Heart left ventricle (tissue), 16 donors: ENCODE measurements around the gene HACD2. TPM values are rescaled to one million over a fixed set of nuclear protein-coding genes. Genes with fewer than 3 reads are reported as not detected.

Experiments
- ATAC-seq, 4 donors: fragments of 200-7000 bp; cut with Tn5 transposase; one replicate each; pipeline ENCODE4 v1.9.1; 2020 to 2022; ENCODE audit warnings: moderate library complexity in 4 of 4, mild to moderate bottlenecking in 3 of 4, moderate number of reproducible peaks in 1 of 4
- DNase-seq, 5 donors: peaks; one replicate each; pipeline ENCODE4 v3.0.0-alpha.2; 2020
- H3K27ac ChIP-seq, 12 donors: fragments of 200-600 bp; sonication (generic) in 4 of 12; one replicate each; pipeline versions ENCODE4 v1.5.0 to v1.8.0; 2016 to 2022; ENCODE audit warnings: mild to moderate bottlenecking in 2 of 12
- H3K27me3 ChIP-seq, 9 donors: fragments of 200-600 bp; sonication (generic) in 2 of 9; one replicate each; pipeline versions ENCODE4 v1.5.1 to v1.8.0; 2016 to 2022; ENCODE audit warnings: mild to moderate bottlenecking in 3 of 9
- H3K36me3 ChIP-seq, 9 donors: fragments of 200-600 bp; sonication (generic) in 2 of 9; one replicate each; pipeline versions ENCODE4 v1.5.0 to v1.8.0; 2018 to 2022; ENCODE audit warnings: mild to moderate bottlenecking in 2 of 9
- H3K4me1 ChIP-seq, 12 donors: fragments of 200-600 bp; sonication (generic) in 4 of 12; one replicate each; pipeline versions ENCODE4 v1.5.0 to v1.8.0; 2016 to 2022; ENCODE audit warnings: mild to moderate bottlenecking in 3 of 12
- H3K4me3 ChIP-seq, 12 donors: fragments of 200-600 bp; sonication (generic) in 4 of 12; one replicate each; pipeline versions ENCODE4 v1.5.0 to v1.8.0; 2017 to 2022; ENCODE audit warnings: mild to moderate bottlenecking in 9 of 12, moderate library complexity in 4 of 12
- H3K9me3 ChIP-seq, 12 donors: fragments of 200-600 bp; sonication (generic) in 4 of 12; one replicate each; pipeline versions ENCODE4 v1.5.0 to v1.8.0; 2016 to 2022; ENCODE audit warnings: mild to moderate bottlenecking in 1 of 12
- CTCF ChIP-seq, 12 donors: fragments of 200-600 bp; sonication (generic) in 4 of 12; IDR thresholded peaks; one replicate each; pipeline versions ENCODE4 v1.5.0 to v1.8.0; 2018 to 2022; ENCODE audit warnings: antibody characterized with exemption in 12 of 12, mild to moderate bottlenecking in 5 of 12
- POLR2A ChIP-seq, 2 donors: fragments of 450-650 bp; IDR thresholded peaks; one replicate each; pipeline ENCODE4 v1.6.1; 2017; ENCODE audit warnings: antibody characterized with exemption in 2 of 2, mild to moderate bottlenecking in 2 of 2, moderate library complexity in 2 of 2
- WGBS, 4 donors: extraction: QIAGEN DNeasy Blood & Tissue Kit in 2 of 4; methylation state at CpG; one replicate each; pipeline versions ENCODE4 v1.1.5 to v1.1.7; 2013 to 2018; 5-methylcytosine and 5-hydroxymethylcytosine counted together
- intact Hi-C, 10 donors: fragments of 100-400 bp; cut with DNase I; formaldehyde crosslinking; loops; one replicate each; pipeline versions ENCODE4 v1.11.1 to v1.14.2; 2022
- polyA plus RNA-seq, 2 donors: library from polyadenylated mRNA; stranded (reverse); fragments of 200-250 nt; gene quantifications; one replicate each; pipeline ENCODE4 v1.2.3, GENCODE V29; 2013
- total RNA-seq, 9 donors: library from RNA; depleted of rRNA in 2 of 9; stranded (reverse); fragments of >200 nt in 2 of 9; fragmentation: NEBNext Ultra II Directional in 3 of 9; extraction: Animal tissue kit (Norgen Biotek cat#: 25700) in 3 of 9; gene quantifications; one replicate each; pipeline versions ENCODE4 v1.1.0 to v1.2.4, GENCODE V29; 2016 to 2023
- donor health status: ischemic (EF 13 %, LVEDD 7.1; RV severe dilation, severe dysfunction).
- donor health status: healthy with polysubstance abuse.
- donor health status: DM: no; HTN: yes; CAD: no.
- donor health status: DM: no; HTN: no; CAD: no.
- donor health status: ischemic (EF 25% LVEDD 6.9; RV normal size, moderate dysfunction).
- donor health status: ischemic (EF 25% LVEDD 5.7; RV mildly dilated, moderate dysfunction).
- donor health status: healthy.
- donor health status: DM: yes; HTN: yes; CAD: no.
- donor health status: ischemic (EF 35%, LVEDD 5.7; RV mildly dilated, moderate dysfunction).
- donor health status: nonischemic (EF 11% LVEDD 7.7; RV severe dilation, severe dysfunction).
- donor health status: DM: yes; HTN: yes; CAD: no.
- donor health status: PGD.
- donor health status: ischemic (EF 29% LVEDD 5.4; RV normal size, mild dysfunction).
- donor health status: nonischemic (EF 23%, LVEDD 6.1; RV moderate dilation, normal function).

Gene HACD2
- total and polyA plus RNA-seq, 11 donors = 5.6 to 23.3 (median 9.7) TPM

GRCh38 chr3:123503203-123503602, 81.7 kb downstream of the HACD2 start:
- H3K9me3 ChIP-seq = no peaks in the 10 kb centered on the region
- H3K27ac ChIP-seq = no peak overlapping the region
- 96 to 97% (median 96%) methylated on average over 3 of the region's 3 CpGs for WGBS, 4 donors
- DNase-seq (no peak), ATAC-seq (no peak)
- H3K27me3 ChIP-seq = no peaks in the 10 kb centered on the region
- H3K4me3 ChIP-seq = no peak overlapping the region
- no peaks in the 10 kb centered on the region for H3K4me1 ChIP-seq
- intact Hi-C loops = loop anchor here in 1 of 10 donors (5.0 kb wide), 1 partner anchor 54 kb away; no protein-coding TSS in a partner anchor
- TF ChIP-seq POLR2A (IDR thresholded peaks at IDR 0.05) (no peak), CTCF (IDR thresholded peaks at IDR 0.05) (no peak)
- H3K36me3 ChIP-seq = peaks cover 0 to 34% (median 16%) of the 10 kb centered on the region in 9 donors

- ATAC-seq = no peak
- TF ChIP-seq CTCF (IDR thresholded peaks at IDR 0.05) (no peak), POLR2A (IDR thresholded peaks at IDR 0.05) (no peak)
- DNase-seq = no peak
- H3K27me3 ChIP-seq = no peaks in the 10 kb centered on the region
- no peaks in the 10 kb centered on the region for H3K9me3 ChIP-seq
- no peak overlapping the region for H3K27ac ChIP-seq
- H3K4me3 ChIP-seq = no peak overlapping the region
- intact Hi-C loops = loop anchor here in 1 of 10 donors (10.0 kb wide), 1 partner anchor 45 kb away; no protein-coding TSS in a partner anchor
- peaks cover 0 to 52% (median 25%) of the 10 kb centered on the region in 9 donors for H3K36me3 ChIP-seq
- H3K4me1 ChIP-seq = peaks cover 0 to 3% (median 0%) of the 10 kb centered on the region in 12 donors
- WGBS, 4 donors = 84 to 92% (median 88%) methylated on average over 3 of the region's 3 CpGs
These were observed 85.5 kb downstream of the HACD2 start for GRCh38 chr3:123499322-123499721.

GRCh38 chr3:123498761-123499160, 86.1 kb downstream of the HACD2 start:
- H3K36me3 ChIP-seq = peaks cover 0 to 57% (median 30%) of the 10 kb centered on the region in 9 donors
- intact Hi-C loops = loop anchor here in 1 of 10 donors (10.0 kb wide), 1 partner anchor 46 kb away; no protein-coding TSS in a partner anchor
- WGBS, 4 donors = 91 to 94% (median 93%) methylated on average over 3 of the region's 3 CpGs
- H3K4me3 ChIP-seq = no peak overlapping the region
- peaks cover 0 to 7% (median 0%) of the 10 kb centered on the region in 12 donors for H3K4me1 ChIP-seq
- H3K27me3 ChIP-seq = no peaks in the 10 kb centered on the region
- DNase-seq = no peak
- H3K9me3 ChIP-seq = no peaks in the 10 kb centered on the region
- no peak for TF ChIP-seq CTCF (IDR thresholded peaks at IDR 0.05)
- no peak for TF ChIP-seq POLR2A (IDR thresholded peaks at IDR 0.05)
- no peak for ATAC-seq
- H3K27ac ChIP-seq = no peak overlapping the region

GRCh38 chr3:123493912-123494311, 90.9 kb downstream of the HACD2 start:
- Histone ChIP-seq H3K4me3 (no peak overlapping the region), H3K4me1 (peaks cover 0 to 24% (median 4%) of the 10 kb centered on the region in 12 donors), H3K27me3 (no peaks in the 10 kb centered on the region), H3K27ac (no peak overlapping the region), H3K36me3 (peaks cover 0 to 44% (median 16%) of the 10 kb centered on the region in 9 donors), H3K9me3 (no peaks in the 10 kb centered on the region)
- ATAC-seq (no peak), DNase-seq (no peak)
- TF ChIP-seq CTCF (IDR thresholded peaks at IDR 0.05) = no peak
- no peak for TF ChIP-seq POLR2A (IDR thresholded peaks at IDR 0.05)
- intact Hi-C loops = loop anchor here in 1 of 10 donors (10.0 kb wide), 1 partner anchor 51 kb away; no protein-coding TSS in a partner anchor
- 57 to 70% (median 67%) methylated on average over 4 of the region's 4 CpGs for WGBS, 4 donors
